CD14-positive monocyte (primary cell): Measurements from ENCODE around the gene PHRF1. TPM values are rescaled to one million over a fixed set of nuclear protein-coding genes. Genes with fewer than 3 reads are reported as not detected.
A peak's percentile ranks its signal among the peaks of the same experiment; 100 is the strongest.

Experiments used
- DNase-seq, 3 donors: peaks; one replicate each; pipeline ENCODE4 v3.0.0-alpha.2; 2011 to 2022
- H2AFZ ChIP-seq: 2 replicates; pipeline ENCODE4 v1.6.0; 2012; ENCODE audit warnings: mild to moderate bottlenecking, low read depth, low read length, inconsistent platforms; ENCODE audit not compliant: insufficient read depth, poor library complexity, severe bottlenecking
- H3K27ac ChIP-seq, 2 donors: 1 replicate in 1 of 2; 2 replicates in 1 of 2; pipeline ENCODE4 v1.5.1; 2012 to 2013; ENCODE audit warnings: low read length in 2 of 2, control low read depth in 1 of 2, inconsistent platforms in 1 of 2, low read depth in 1 of 2, mild to moderate bottlenecking in 1 of 2
- H3K27me3 ChIP-seq, 2 donors: one replicate each; pipeline versions ENCODE4 v1.6.0 to v1.6.1; 2011 to 2013; ENCODE audit warnings: low read length in 2 of 2; ENCODE audit not compliant: control insufficient read depth in 2 of 2, insufficient read depth in 2 of 2
- H3K36me3 ChIP-seq, 2 donors: replicated peaks in 1 of 2; 1 replicate in 1 of 2; 2 replicates in 1 of 2; pipeline versions ENCODE4 v1.5.1 to v1.6.1; 2012 to 2013; ENCODE audit warnings: low read length in 2 of 2, control low read depth in 1 of 2, inconsistent platforms in 1 of 2, mild to moderate bottlenecking in 1 of 2; ENCODE audit not compliant: insufficient read depth in 2 of 2, control insufficient read depth in 1 of 2
- H3K4me1 ChIP-seq, 2 donors: 1 replicate in 1 of 2; 2 replicates in 1 of 2; pipeline versions ENCODE4 v1.5.1 to v1.6.1; 2012 to 2013; ENCODE audit warnings: low read length in 2 of 2, control low read depth in 1 of 2, inconsistent platforms in 1 of 2, mild to moderate bottlenecking in 1 of 2, moderate library complexity in 1 of 2; ENCODE audit not compliant: insufficient read depth in 2 of 2, control insufficient read depth in 1 of 2
- H3K4me2 ChIP-seq: replicated peaks from 2 replicates; pipeline ENCODE3; 2012; ENCODE audit warnings: low read length, moderate library complexity, mild to moderate bottlenecking; ENCODE audit not compliant: poor library complexity, severe bottlenecking; ENCODE audit errors: extremely low read depth
- H3K4me3 ChIP-seq, 3 experiments: fragments of 200-600 bp in 1 of 3; sonication (generic) in 1 of 3; replicated peaks in 1 of 3; 1 replicate in 2 of 3; 2 replicates in 1 of 3; pipeline ENCODE4 v1.5.1; 2011 to 2013; ENCODE audit warnings: low read length in 3 of 3, mild to moderate bottlenecking in 3 of 3, control low read depth in 2 of 3, low read depth in 2 of 3, inconsistent platforms in 1 of 3, moderate library complexity in 1 of 3
- H3K79me2 ChIP-seq: 2 replicates; pipeline ENCODE4 v1.6.0; 2012; ENCODE audit warnings: mild to moderate bottlenecking, control low read depth, inconsistent platforms, low read length, moderate library complexity; ENCODE audit not compliant: insufficient read depth
- H3K9ac ChIP-seq: 2 replicates; pipeline ENCODE4 v1.6.0; 2017; ENCODE audit warnings: low read length, mild to moderate bottlenecking; ENCODE audit not compliant: insufficient read depth, poor library complexity, severe bottlenecking
- H3K9me3 ChIP-seq, 2 donors: replicated peaks in 1 of 2; 1 replicate in 1 of 2; 2 replicates in 1 of 2; pipeline versions ENCODE4 v1.5.1 to v1.6.1; 2012 to 2013; ENCODE audit warnings: low read length in 2 of 2, control low read depth in 1 of 2; ENCODE audit not compliant: control insufficient read depth in 1 of 2, insufficient read depth in 1 of 2
- H4K20me1 ChIP-seq: 2 replicates; pipeline ENCODE4 v1.6.0; 2012; ENCODE audit warnings: mild to moderate bottlenecking, low read length, control low read depth, moderate library complexity; ENCODE audit not compliant: insufficient read depth
- H3K27ac Mint-ChIP-seq, 7 donors: one replicate each; pipeline ENCODE4 v1.8.0; 2020; ENCODE audit warnings: mild to moderate bottlenecking in 7 of 7, mixed read lengths in 7 of 7, moderate library complexity in 6 of 7, inconsistent platforms in 2 of 7
- H3K27me3 Mint-ChIP-seq, 3 donors: one replicate each; pipeline ENCODE4 v1.8.0; 2021 to 2022; ENCODE audit warnings: low read depth in 3 of 3, mild to moderate bottlenecking in 3 of 3, mixed read lengths in 3 of 3, moderate library complexity in 3 of 3, inconsistent platforms in 1 of 3
- H3K36me3 Mint-ChIP-seq, 2 donors: one replicate each; pipeline ENCODE4 v1.8.0; 2020; ENCODE audit warnings: mixed read lengths in 2 of 2, inconsistent platforms in 1 of 2, mild to moderate bottlenecking in 1 of 2
- H3K4me1 Mint-ChIP-seq: one replicate; pipeline ENCODE4 v1.8.0; 2020; ENCODE audit warnings: mild to moderate bottlenecking, mixed read lengths
- H3K4me3 Mint-ChIP-seq, 2 donors: one replicate each; pipeline ENCODE4 v1.8.0; 2020; ENCODE audit warnings: mild to moderate bottlenecking in 2 of 2, mixed read lengths in 2 of 2, moderate library complexity in 1 of 2
- H3K9me3 Mint-ChIP-seq, 7 donors: one replicate each; pipeline ENCODE4 v1.8.0; 2020 to 2022; ENCODE audit warnings: mixed read lengths in 7 of 7, mild to moderate bottlenecking in 6 of 7, moderate library complexity in 6 of 7, inconsistent platforms in 2 of 7
- CTCF ChIP-seq: fragments of 200-600 bp; IDR thresholded peaks from one replicate; pipeline ENCODE4 v1.8.0; 2022; ENCODE audit warnings: antibody characterized with exemption, mild to moderate bottlenecking
- WGBS: methylation state at CpG from one replicate; pipeline ENCODE4 v1.1.5; 2013; ENCODE audit warnings: missing lambda C conversion rate; ENCODE audit not compliant: insufficient coverage; 5-methylcytosine and 5-hydroxymethylcytosine counted together
- intact Hi-C, 2 donors: fragments of 100-400 bp; cut with micrococcal nuclease; formaldehyde crosslinking; loops; one replicate each; pipeline versions ENCODE4 v1.15.0 to v1.15.1; 2023
- polyA minus RNA-seq: library from RNA; depleted of rRNA, polyadenylated mRNA; stranded (reverse); fragments of >200 nt; gene quantifications from 2 replicates; pipeline ENCODE4 v1.2.3, GENCODE V29; 2012
- polyA plus RNA-seq, 3 donors: library from polyadenylated mRNA; depleted of rRNA in 1 of 3; unstranded in 2 of 3; stranded (reverse) in 1 of 3; fragments of 300-500 nt in 2 of 3; fragments of >200 nt in 1 of 3; fragmentation: Illumina TruSeq in 2 of 3; gene quantifications; 1 replicate in 2 of 3; 2 replicates in 1 of 3; pipeline ENCODE4 v1.2.3, GENCODE V29; 2012 to 2021
- total RNA-seq, 12 experiments: library from RNA in 1 of 12; stranded (reverse) in 1 of 12; fragments of 120-200 nt in 1 of 12; gene quantifications; one replicate each; pipeline ENCODE4 v1.2.4 and lab custom pipeline; 2013 to 2026; ENCODE audit warnings: mixed read lengths in 6 of 12, inconsistent platforms in 1 of 12

PHRF1 gene
- 19.2 TPM for total RNA-seq (2013)
- 10 to 100 TPM in 1 of 3 donors, 1 to 10 TPM in 2; 1.3 to 11.1 (median 3.3) TPM for polyA plus RNA-seq
- polyA minus RNA-seq, result 34.6 and 45.8 TPM in 2 replicates
- 26.3 to 80.1 (median 58.0) reads per million in 11 experiments for total RNA-seq (lab: John Stamatoyannopoulos, UW)

DNA sequence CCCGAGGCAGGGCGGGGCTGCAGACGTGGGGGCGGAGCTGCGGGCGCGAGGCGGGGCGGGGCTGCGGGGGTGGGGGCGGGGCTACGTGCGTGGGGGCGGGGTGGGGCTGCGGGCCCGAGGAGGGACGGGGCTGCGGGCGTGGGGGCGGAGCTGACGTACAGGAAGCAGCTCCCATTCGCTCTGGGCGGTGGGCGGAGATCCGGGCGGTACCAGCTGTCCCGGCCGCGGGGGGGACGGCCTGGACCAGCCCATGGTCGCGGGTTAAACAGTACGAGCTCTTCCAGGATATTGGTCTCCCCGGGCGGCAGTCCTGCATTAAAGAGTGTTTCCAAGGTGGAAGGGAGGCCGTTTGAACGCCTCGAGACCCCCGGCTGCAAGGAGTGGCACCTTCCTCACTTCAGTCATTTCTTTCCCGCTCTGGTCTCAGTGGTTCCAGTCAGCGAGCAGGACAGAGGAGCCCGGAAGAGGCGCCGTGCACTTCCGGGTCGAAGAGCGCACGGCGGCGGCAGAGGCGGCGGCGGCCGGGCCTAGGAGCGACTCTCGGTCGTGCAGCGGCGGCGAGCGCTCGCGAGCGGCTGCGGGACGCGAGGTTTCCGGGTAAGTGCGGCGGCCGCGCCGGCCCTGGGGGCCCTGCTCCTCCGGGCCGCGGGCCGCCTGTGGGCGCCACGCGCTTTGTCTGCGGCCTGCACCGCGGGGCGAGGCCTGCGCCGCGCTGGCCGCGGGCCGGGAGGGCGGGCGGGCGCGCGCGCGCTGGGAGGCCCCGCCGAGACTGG, at the start of gene PHRF1:
Gene PHRF1, plus strand, starts transcription at position 475 of the 773 bp plus-strand sequence. CDS start 5,043 bp downstream, outside the sequence.
- Mint-ChIP-seq H3K4me3 (peak within 1 kb of the TSS; percentile 93 to 98), H3K4me1 (peaks cover 37% of the 10 kb centered on the region), H3K36me3 (peaks cover 8 to 10% of the 10 kb centered on the region in 2 donors), H3K27me3 (peaks cover 22 to 38% (median 32%) of the 10 kb centered on the region in 3 donors), H3K9me3 (peaks cover 0 to 11% (median 3%) of the 10 kb centered on the region in 7 donors), H3K27ac (peak within 1 kb of the TSS; percentile 91 to 100 (median 99))
- Histone ChIP-seq H3K4me2 (peak within 1 kb of the TSS; percentile 98), H3K4me1 (peaks cover 22 to 40% of the 10 kb centered on the region in 2 donors), H3K27me3 (peaks cover 8 to 28% of the 10 kb centered on the region in 2 donors), H3K9ac (peak within 1 kb of the TSS; percentile 81), H3K27ac (peak within 1 kb of the TSS; percentile 80 to 96), H3K4me3 (peak within 1 kb of the TSS; percentile 79 to 91 (median 79)), H3K9me3 (peaks cover 0 to 3% of the 10 kb centered on the region in 2 donors), H4K20me1 (peaks cover 44% of the 10 kb centered on the region), H2AFZ (peak within 1 kb of the TSS; percentile 92), H3K36me3 (peaks cover 2 to 5% of the 10 kb centered on the region in 2 donors), H3K79me2 (peaks cover 45% of the 10 kb centered on the region)
- intact Hi-C loops, result loop anchor here (2.0 to 5.0 kb wide), 3 partner anchors 15 to 69 kb away; partner anchors contain the start of genes LMNTD2 (in 1 of the 2), RASSF7 (in 1 of the 2) and RNH1 (in 1 of the 2)
- WGBS, result under 1% methylated on average over 63 of the region's 99 CpGs
- no peak for TF ChIP-seq CTCF
- peak; percentile 91 to 96 (median 96) for DNase-seq

DNA sequence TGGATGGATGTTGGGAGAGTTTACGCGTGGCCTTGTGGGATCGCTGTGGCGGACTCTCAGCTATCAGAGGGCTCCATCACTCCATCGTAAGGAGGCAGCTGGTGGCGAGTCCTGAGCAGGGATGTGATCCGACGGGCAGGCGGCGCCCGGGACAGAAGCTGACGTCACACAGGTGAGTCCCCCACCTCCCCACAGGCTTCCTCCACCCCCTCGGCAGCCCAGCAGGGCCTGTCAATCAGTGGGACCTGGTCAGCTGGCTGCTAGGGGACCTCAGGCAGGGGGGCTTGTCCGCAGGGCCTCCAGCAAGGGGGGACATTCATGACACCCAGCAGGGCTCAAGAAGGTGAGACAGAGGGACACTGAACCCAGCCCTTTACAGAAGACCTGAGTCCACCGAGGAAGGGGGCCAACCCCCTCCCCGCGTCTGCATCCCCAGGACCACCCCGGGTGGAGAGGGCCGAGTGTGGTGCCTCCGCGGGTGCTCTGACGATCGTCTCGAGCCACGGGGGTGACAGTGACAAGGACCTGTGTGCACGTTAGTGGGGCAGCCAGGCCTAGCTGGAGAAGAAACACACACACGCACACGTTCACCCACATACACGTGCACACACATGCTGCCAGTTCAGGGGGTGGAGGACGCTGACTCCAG, 48.0 kb upstream of the PHRF1 start:
- 94% methylated on average over 29 of the region's 30 CpGs for WGBS
- Mint-ChIP-seq H3K4me3 (no peak overlapping the region), H3K4me1 (no peaks in the 10 kb centered on the region), H3K27me3 (peaks cover 2 to 4% (median 3%) of the 10 kb centered on the region in 3 donors), H3K9me3 (no peaks in the 10 kb centered on the region), H3K36me3 (peaks cover 12 to 15% of the 10 kb centered on the region in 2 donors), H3K27ac (no peak overlapping the region)
- no peak for DNase-seq
- Histone ChIP-seq H3K9me3 (no peaks in the 10 kb centered on the region), H3K27ac (no peak overlapping the region), H3K9ac (no peak overlapping the region), H3K27me3 (no peaks in the 10 kb centered on the region), H3K36me3 (peaks cover 20% of the 10 kb centered on the region in 2 donors), H3K4me2 (no peak overlapping the region), H4K20me1 (peaks cover 10% of the 10 kb centered on the region), H3K4me1 (no peaks in the 10 kb centered on the region), H3K4me3 (no peak overlapping the region), H3K79me2 (no peaks in the 10 kb centered on the region), H2AFZ (no peak overlapping the region)
- TF ChIP-seq CTCF, result no peak
- intact Hi-C loops, result no loop called here
